ENCODE data around the gene RALGAPA1. TPM values are rescaled to one million over a fixed set of nuclear protein-coding genes. Genes with fewer than 3 reads are reported as not detected.

The RALGAPA1 gene
- total and polyA plus RNA-seq, 4 donors, result 4.6 to 38.7 (median 13.4) TPM

DNA sequence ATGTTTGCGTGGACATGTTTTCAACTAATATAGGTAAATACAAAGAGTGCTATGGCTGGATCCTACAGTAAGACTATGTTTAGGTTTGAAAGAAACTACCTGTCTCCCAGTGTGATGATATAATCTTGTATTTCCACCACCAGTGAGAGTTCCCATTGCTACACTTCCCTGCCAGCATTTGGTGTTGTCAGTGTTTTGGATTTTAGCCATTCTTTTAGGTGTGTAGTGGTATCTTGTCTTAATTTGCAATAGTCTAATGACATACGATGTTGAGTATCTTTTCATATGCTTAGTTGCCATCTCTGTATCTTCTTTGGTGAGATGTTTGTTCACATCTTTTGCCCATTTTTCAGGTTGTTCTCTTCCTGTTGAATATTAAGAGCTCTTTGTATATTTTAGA is 103.5 kb downstream of the RALGAPA1 start:
- peaks cover 0 to 11% (median 4%) of the 10 kb centered on the region in 4 donors for H3K36me3 ChIP-seq (ENCODE audit: control insufficient read depth in 4 of 4, insufficient read depth in 3 of 4, low read depth in 1 of 4, low read length in 3 of 4)
- no peaks in the 10 kb centered on the region for H3K27me3 ChIP-seq (ENCODE audit: control insufficient read depth in 4 of 4, insufficient read depth in 4 of 4, low read length in 3 of 4)
- H3K9ac ChIP-seq (ENCODE audit: low read depth in 1 of 2, low read length in 2 of 2), result no peak overlapping the region
- H3K9me3 ChIP-seq (ENCODE audit: control insufficient read depth in 4 of 4, low read length in 3 of 4), result no peaks in the 10 kb centered on the region
- no peak overlapping the region for H3K27ac ChIP-seq (ENCODE audit: low read depth in 1 of 2, low read length in 2 of 2)
- H3K4me3 ChIP-seq (ENCODE audit: low read depth in 1 of 3, low read length in 3 of 3), result no peak overlapping the region
- DNase-seq (ENCODE audit: low spot score), result no peak
- H3K4me1 ChIP-seq (ENCODE audit: control insufficient read depth in 4 of 4, insufficient read depth in 4 of 4, low read length in 3 of 4), result no peaks in the 10 kb centered on the region
- WGBS, result 99% methylated on average over 2 of the region's 2 CpGs
- TF ChIP-seq HNF4G (IDR thresholded peaks at IDR 0.05), result no peak
- TF ChIP-seq TAF1 (conservative IDR thresholded peaks at IDR 0.05), result no peak
- TF ChIP-seq ATF3 (IDR thresholded peaks at IDR 0.05), result no peak
- no peak for TF ChIP-seq JUND (IDR thresholded peaks at IDR 0.05)
- TF ChIP-seq CTCF (IDR thresholded peaks at IDR 0.05; ENCODE audit: low read depth, low read length, missing input control), result no peak
- TF ChIP-seq GABPA (IDR thresholded peaks at IDR 0.05 in 1 of 2, conservative IDR thresholded peaks at IDR 0.05 in 1 of 2), result no peak
- no peak for TF ChIP-seq NR2F2 (IDR thresholded peaks at IDR 0.05)
- no peak for TF ChIP-seq RAD21 (IDR thresholded peaks at IDR 0.05)
- TF ChIP-seq EGR1 (IDR thresholded peaks at IDR 0.05; ENCODE audit: low read depth in 2 of 2), result no peak
- TF ChIP-seq YY1 (IDR thresholded peaks at IDR 0.05), result no peak
- TF ChIP-seq, protein P1, sequence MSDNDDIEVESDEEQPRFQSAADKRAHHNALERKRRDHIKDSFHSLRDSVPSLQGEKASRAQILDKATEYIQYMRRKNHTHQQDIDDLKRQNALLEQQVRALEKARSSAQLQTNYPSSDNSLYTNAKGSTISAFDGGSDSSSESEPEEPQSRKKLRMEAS (IDR thresholded peaks at IDR 0.05), result no peak
- no peak for TF ChIP-seq FOXA2 (IDR thresholded peaks at IDR 0.05)

DNA sequence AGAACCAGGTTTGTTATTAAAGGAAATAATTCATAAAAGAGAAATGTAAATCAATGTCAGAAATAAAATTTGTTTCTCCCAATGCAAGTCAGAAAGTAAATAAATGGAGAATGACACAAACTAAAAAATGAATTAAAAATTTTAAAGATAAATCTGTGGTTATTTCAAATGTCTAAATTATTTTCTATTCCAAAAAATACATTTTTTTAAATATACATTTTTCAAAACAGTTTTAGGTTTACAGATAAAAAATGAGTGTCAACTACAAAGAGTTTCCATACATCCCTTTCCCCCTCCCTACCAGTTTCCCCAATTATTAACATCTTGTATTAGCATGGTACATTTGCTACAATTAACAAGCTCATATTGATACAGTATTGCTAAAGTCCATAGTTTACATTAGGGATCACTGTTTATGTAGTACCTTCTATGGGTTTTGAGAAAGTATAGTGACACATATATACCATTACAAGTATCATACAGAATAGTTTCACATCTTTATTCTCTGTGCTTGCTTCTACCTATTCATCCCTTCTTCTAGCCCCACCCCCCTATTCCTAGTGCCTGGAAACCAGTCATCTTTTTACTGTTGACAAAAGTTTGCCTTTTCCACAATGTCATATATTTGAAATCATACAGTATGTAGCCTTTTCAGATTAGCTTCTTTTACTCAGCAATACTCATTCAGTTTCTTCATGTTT is 104.2 kb downstream of the RALGAPA1 start:
- H3K4me3 ChIP-seq (ENCODE audit: low read depth in 1 of 3, low read length in 3 of 3), result no peak overlapping the region
- H3K27me3 ChIP-seq (ENCODE audit: control insufficient read depth in 4 of 4, insufficient read depth in 4 of 4, low read length in 3 of 4), result no peaks in the 10 kb centered on the region
- no peak overlapping the region for H3K9ac ChIP-seq (ENCODE audit: low read depth in 1 of 2, low read length in 2 of 2)
- DNase-seq (ENCODE audit: low spot score), result no peak
- no peaks in the 10 kb centered on the region for H3K9me3 ChIP-seq (ENCODE audit: control insufficient read depth in 4 of 4, low read length in 3 of 4)
- peaks cover 0 to 11% (median 4%) of the 10 kb centered on the region in 4 donors for H3K36me3 ChIP-seq (ENCODE audit: control insufficient read depth in 4 of 4, insufficient read depth in 3 of 4, low read depth in 1 of 4, low read length in 3 of 4)
- TF ChIP-seq CTCF (IDR thresholded peaks at IDR 0.05; ENCODE audit: low read depth, low read length, missing input control), result no peak
- no peak for TF ChIP-seq FOXA1 (IDR thresholded peaks at IDR 0.05)
- no peak for TF ChIP-seq YY1 (IDR thresholded peaks at IDR 0.05)
- TF ChIP-seq, protein P2, sequence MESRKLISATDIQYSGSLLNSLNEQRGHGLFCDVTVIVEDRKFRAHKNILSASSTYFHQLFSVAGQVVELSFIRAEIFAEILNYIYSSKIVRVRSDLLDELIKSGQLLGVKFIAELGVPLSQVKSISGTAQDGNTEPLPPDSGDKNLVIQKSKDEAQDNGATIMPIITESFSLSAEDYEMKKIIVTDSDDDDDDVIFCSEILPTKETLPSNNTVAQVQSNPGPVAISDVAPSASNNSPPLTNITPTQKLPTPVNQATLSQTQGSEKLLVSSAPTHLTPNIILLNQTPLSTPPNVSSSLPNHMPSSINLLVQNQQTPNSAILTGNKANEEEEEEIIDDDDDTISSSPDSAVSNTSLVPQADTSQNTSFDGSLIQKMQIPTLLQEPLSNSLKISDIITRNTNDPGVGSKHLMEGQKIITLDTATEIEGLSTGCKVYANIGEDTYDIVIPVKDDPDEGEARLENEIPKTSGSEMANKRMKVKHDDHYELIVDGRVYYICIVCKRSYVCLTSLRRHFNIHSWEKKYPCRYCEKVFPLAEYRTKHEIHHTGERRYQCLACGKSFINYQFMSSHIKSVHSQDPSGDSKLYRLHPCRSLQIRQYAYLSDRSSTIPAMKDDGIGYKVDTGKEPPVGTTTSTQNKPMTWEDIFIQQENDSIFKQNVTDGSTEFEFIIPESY (IDR thresholded peaks at IDR 0.05), result no peak
- TF ChIP-seq, protein P1 (IDR thresholded peaks at IDR 0.05), result no peak
- TF ChIP-seq RAD21 (IDR thresholded peaks at IDR 0.05), result no peak
- no peak for TF ChIP-seq NR2F2 (IDR thresholded peaks at IDR 0.05)
- no peak for TF ChIP-seq JUND (IDR thresholded peaks at IDR 0.05)
- no peak overlapping the region for H3K27ac ChIP-seq (ENCODE audit: low read depth in 1 of 2, low read length in 2 of 2)
- no peaks in the 10 kb centered on the region for H3K4me1 ChIP-seq (ENCODE audit: control insufficient read depth in 4 of 4, insufficient read depth in 4 of 4, low read length in 3 of 4)
